ENCODE data around the gene RNU1-3.
"Not testable (repeated sequence)": the region's sequence is repeated elsewhere in the genome, so short reads cannot be mapped to it uniquely, and the experiment has no call there.

Gene RNU1-3

DNA sequence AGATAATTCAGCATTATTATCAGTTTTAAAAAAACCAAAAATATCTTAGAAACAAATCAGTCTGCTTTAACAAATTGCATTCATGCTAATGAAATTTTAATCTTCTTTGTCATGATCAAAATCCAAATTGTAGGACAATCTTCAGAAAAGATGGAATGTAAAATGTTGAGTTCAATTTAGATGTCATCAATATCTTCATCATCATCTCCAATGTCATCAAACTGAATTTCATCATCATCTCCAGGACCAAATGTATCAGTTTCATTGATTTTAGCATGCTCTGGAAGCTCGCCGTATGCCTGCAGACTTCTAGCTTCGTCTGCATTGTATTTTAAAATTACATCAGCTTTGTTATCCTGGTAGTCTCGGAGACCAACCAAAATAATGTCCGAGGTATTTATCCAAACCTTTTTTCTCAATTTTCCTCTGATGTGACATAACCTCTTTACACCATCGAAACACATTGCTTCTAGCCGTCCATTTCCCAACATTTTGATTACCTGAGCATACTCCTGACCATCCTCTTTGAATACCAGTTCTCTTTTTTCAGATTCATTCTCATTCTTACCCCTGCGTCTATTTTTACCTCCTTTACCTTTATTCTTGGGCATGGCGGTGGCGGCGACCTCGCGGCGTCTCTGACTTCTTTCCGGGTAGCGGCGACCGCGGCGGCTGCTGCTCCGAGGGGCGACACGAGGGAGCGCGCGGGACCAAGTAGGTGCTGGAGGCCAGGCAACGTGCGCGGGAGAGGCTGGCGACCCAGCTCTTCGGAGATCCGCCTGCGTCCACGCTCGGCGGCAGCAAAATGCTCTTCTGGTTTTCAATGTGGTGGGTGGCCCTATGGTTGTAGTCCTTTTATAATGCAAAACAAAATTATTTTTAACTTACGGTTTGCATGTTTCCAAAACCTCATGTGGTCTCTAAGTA, 19.0 kb upstream of the RNU1-3 start:
- H3K27ac Mint-ChIP-seq; H3K36me3 Mint-ChIP-seq (ENCODE audit: low read depth); intact Hi-C loops (cut with micrococcal nuclease); H3K4me3 Mint-ChIP-seq; H3K9me3 Mint-ChIP-seq; H3K4me1 Mint-ChIP-seq (ENCODE audit: low read depth); H3K27me3 Mint-ChIP-seq: not testable (repeated sequence)

DNA sequence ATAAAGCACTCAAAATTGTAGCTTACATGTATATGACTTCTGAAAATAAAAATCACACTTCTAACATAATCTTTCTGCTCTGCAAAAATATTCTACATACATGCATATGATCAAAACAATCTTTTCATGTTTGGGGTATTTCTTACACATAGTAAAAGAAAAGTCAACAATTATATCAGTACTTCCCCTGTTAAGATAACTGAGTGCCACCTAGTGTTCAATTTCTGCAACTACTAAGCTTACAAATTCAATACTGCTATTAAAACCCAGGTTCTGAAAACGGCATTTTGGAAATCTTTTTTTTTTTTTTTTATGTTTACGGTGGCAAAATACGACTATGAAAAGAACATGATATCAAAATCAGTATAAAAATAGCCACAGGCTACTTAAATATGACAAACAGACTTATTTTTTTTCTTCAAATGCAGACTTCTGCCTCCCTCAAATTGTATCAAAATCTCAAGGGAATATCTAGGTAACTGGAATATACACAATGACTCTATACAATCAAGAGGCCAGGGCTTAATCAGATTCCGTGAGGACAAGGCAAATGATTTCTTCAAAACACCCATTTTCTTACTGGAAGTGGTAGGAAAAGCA, 18.1 kb upstream of the RNU1-3 start:
- H3K36me3 Mint-ChIP-seq (ENCODE audit: low read depth); H3K4me1 Mint-ChIP-seq (ENCODE audit: low read depth); H3K9me3 Mint-ChIP-seq; H3K27ac Mint-ChIP-seq; H3K4me3 Mint-ChIP-seq; intact Hi-C loops (cut with micrococcal nuclease): not testable (repeated sequence)
- peaks cover 14% of the 10 kb centered on the region for H3K27me3 Mint-ChIP-seq

DNA sequence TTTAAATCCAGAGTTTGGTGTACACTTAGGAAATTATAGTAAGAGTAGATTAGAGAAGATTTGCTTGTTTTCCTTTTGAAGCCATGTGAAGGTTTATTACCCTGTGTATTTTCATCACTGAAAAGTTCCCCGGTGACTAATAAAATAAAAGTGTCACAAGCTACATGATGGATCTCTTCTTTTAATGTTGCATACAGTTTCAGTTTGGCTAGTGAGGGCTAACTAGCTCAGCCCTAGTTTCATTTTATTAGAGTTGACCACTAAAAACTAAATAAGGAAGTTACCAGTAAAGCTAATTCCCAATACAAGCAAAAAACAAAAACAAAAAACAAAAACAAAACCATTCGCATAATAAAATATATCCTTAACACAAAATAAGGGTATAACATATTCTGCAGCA, 17.4 kb upstream of the RNU1-3 start:
- H3K4me3 Mint-ChIP-seq; H3K9me3 Mint-ChIP-seq; H3K36me3 Mint-ChIP-seq (ENCODE audit: low read depth); H3K27ac Mint-ChIP-seq; intact Hi-C loops (cut with micrococcal nuclease); H3K4me1 Mint-ChIP-seq (ENCODE audit: low read depth): not testable (repeated sequence)
- peaks cover 16% of the 10 kb centered on the region for H3K27me3 Mint-ChIP-seq

DNA sequence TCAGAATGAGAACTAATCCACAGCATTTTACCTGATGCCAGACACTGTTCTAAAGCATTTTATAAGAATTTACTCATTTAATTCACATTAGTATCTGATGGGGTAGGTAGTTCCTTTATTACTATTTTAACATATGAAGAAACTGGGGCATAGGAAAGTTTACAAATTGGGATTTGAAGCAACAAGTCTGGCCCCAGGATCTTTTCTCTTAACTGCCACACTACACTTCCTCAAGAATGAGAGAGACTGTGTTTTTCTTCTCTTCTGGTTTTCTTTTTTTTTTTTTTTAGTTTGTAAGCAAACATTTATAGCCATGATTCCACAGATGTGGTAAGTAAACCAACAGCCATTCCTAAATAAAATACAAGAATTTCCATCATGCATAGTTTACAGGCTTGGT, 16.1 kb upstream of the RNU1-3 start:
- H3K4me3 Mint-ChIP-seq; intact Hi-C loops (cut with micrococcal nuclease); H3K27ac Mint-ChIP-seq; H3K9me3 Mint-ChIP-seq; H3K36me3 Mint-ChIP-seq (ENCODE audit: low read depth): not testable (repeated sequence)
- H3K4me1 Mint-ChIP-seq (ENCODE audit: low read depth): peaks cover 14% of the 10 kb centered on the region
- H3K27me3 Mint-ChIP-seq: peaks cover 25% of the 10 kb centered on the region

DNA sequence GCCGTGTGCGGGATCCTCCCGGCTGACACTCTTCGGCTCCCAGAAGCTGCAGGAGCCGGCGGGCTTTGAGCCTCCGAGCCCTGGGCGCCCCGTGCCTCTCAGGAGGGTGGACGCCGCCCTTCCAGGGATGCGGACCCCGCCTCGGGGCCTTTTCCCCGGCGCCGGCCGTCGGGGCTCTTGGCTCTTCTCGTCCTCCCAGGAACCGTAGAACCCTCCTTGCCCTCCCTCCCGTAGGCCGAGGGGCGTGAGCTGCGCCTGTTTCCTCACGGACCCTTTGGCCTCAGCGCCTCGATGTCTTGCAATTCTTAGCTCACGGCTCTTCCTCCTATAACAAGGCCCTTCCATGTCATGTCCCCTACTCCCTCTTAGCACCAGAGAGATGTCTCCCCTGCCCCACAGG, 13.6 kb upstream of the RNU1-3 start:
- H3K27me3 Mint-ChIP-seq: peaks cover 23% of the 10 kb centered on the region
- peaks cover 11% of the 10 kb centered on the region for H3K4me1 Mint-ChIP-seq (ENCODE audit: low read depth)
- H3K36me3 Mint-ChIP-seq (ENCODE audit: low read depth); H3K4me3 Mint-ChIP-seq; intact Hi-C loops (cut with micrococcal nuclease); H3K27ac Mint-ChIP-seq; H3K9me3 Mint-ChIP-seq: not testable (repeated sequence)

DNA sequence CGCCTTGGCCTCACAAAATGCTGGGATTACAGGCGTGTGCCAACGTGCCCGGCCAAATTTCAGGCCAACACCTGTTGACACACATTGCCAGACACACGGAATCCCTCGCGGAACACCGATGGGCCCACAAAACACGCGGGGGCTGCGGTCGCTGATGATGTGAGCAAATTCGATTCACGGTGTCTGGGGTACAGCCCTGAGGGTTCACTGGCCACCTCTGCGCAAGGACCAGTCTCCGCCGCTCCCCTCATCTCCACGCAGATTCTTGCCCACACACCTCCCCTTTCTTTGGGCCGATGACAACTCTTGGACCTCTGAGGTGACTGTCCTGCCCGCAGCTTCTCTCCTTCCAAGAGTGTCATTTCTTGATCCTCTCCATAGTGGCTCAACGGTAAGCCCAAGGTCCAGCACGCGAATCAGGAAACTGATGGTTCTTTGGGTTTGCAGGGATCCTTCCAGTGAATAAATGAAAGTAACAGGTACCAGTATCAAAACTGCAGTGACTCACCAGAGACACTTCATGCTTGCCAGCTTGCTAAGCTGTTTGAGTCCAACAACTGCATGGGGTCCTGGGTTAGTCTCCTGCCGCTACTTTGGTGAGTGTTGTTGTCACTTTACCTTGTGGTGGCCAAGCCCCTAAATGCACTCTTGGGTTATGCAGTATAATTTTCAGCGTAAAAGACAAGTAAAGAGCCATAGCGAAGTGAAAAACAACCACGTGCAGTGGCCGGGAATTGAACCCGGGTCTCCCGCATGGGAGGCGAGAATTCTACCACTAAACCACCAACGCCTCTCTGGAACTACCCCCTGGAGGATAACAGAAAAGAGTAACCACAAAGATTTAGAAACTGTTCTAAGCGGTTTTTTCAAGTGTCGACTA, 11.0 kb upstream of the RNU1-3 start:
- Mint-ChIP-seq H3K27me3 (peaks cover 23% of the 10 kb centered on the region), H3K27ac (peak overlapping the region; percentile 30), H3K36me3 (ENCODE audit: low read depth) (no peaks in the 10 kb centered on the region), H3K9me3 (no peaks in the 10 kb centered on the region), H3K4me1 (ENCODE audit: low read depth) (peaks cover 11% of the 10 kb centered on the region), H3K4me3 (no peak overlapping the region)
- intact Hi-C loops (cut with micrococcal nuclease): no loop called here

DNA sequence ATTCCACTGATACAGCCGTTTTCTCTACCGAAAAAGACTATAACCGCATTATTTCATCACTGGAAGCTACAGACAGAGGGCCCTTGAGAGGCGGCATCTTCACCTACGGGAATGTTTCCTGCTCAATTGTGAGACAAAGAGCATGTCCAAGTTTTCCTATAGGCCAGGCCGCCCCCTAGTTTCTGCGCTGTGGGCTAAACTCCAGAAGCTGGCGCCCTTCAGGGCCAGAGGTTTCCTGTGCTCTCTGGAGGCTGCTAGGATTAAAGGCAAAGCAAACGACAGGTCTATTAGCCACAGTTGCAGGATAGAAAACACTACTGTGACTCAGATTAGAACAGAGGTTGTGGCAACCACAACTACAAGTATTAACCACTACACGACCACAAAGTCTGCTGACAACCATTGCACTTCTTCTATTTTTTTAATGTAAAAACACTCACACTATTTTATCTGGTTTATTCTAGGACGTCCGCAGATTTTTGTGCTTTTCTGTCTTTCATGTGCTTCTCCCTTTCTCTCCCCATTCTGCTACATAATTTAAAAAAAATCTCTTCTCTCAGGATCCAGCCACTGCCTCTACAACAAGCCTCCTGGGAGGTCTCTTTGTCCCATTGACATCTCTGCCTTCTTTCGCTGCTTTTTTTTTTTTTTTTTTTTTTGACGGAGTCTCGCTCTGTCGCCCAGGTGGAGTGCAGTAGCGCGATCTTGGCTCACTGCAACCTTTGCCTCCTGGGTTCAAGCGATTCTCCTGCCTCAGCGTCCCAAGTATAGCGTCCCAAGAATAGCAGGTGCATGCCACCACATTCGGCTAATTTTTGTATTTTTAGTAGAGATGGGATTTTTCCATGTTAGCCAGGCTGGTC, 10.1 kb upstream of the RNU1-3 start:
- H3K4me3 Mint-ChIP-seq: not testable (repeated sequence)

DNA sequence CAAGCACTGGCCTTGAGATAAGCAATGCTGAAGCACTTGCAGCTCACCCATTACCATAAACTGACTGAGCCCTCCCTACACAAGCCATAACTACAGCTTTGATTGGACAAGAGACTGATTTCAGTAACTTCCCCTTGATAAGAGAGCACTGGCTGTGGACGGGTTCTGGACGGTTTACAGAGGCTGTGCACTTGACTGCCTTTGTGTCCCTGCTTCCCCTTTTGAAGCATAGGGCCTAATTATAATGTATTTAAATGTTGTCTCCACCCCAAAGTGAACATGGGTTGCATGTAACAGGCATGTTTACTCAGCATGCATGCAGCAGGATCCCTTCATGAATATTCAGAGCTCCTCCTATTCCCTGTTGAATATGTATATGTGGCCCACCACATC, 8.4 kb upstream of the RNU1-3 start:
- H3K4me3 Mint-ChIP-seq; H3K27ac Mint-ChIP-seq; intact Hi-C loops (cut with micrococcal nuclease): not testable (repeated sequence)

More for the DNA sequence above, 10.1 kb upstream of the RNU1-3 start:
- H3K36me3 Mint-ChIP-seq (ENCODE audit: low read depth); H3K9me3 Mint-ChIP-seq; intact Hi-C loops (cut with micrococcal nuclease); H3K27ac Mint-ChIP-seq: not testable (repeated sequence)
- Mint-ChIP-seq H3K4me1 (ENCODE audit: low read depth) (peaks cover 11% of the 10 kb centered on the region), H3K27me3 (peaks cover 23% of the 10 kb centered on the region)

DNA sequence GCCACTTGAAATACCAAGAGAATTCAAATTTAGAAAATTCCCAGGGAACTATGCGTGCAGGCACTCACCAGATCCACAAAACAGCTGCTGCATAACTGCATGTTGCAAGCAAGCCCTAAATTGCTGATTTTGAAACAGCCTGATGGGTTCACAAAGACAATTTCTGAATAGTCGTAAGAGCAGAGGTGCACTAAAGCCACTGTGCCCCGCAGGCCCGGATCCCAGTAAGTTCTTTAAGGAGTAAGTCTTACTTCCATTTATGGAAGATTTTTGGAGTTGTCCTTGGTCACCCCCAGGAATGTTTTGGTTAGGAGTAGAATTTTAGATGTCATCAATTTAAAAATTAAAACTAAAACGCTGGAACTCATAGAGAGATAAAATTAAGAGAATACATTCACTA, 7.2 kb upstream of the RNU1-3 start:
- intact Hi-C loops (cut with micrococcal nuclease); H3K36me3 Mint-ChIP-seq (ENCODE audit: low read depth); H3K4me3 Mint-ChIP-seq; H3K27ac Mint-ChIP-seq; H3K9me3 Mint-ChIP-seq: not testable (repeated sequence)
- H3K27me3 Mint-ChIP-seq: peaks cover 16% of the 10 kb centered on the region
- H3K4me1 Mint-ChIP-seq (ENCODE audit: low read depth): peaks cover 11% of the 10 kb centered on the region

More for the DNA sequence above, 8.4 kb upstream of the RNU1-3 start:
- peaks cover 11% of the 10 kb centered on the region for H3K4me1 Mint-ChIP-seq (ENCODE audit: low read depth)
- H3K36me3 Mint-ChIP-seq (ENCODE audit: low read depth); H3K9me3 Mint-ChIP-seq: not testable (repeated sequence)
- H3K27me3 Mint-ChIP-seq: peaks cover 20% of the 10 kb centered on the region

DNA sequence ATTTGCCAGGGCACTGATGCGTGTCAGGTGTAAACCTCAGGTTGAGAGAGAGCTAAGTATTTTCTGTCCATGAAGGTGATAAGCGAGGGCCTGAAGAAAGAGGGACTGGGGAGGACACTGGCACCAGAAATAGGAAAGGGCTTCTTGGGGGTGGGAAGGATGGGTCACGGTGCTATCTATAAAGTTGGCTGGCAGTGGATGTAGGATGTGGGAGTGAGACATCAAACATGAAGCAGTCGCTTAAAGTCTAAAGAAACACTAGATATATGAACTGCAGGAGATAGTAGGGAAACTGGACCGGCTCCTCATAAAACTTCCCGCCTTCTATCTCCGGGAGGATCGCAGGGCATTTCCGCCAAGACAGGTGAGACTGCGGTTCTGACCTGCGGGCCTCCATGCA, 912 bp downstream of the RNU1-3 start:
- H3K36me3 Mint-ChIP-seq (ENCODE audit: low read depth); H3K9me3 Mint-ChIP-seq; H3K4me1 Mint-ChIP-seq (ENCODE audit: low read depth); H3K27me3 Mint-ChIP-seq; intact Hi-C loops (cut with micrococcal nuclease); H3K4me3 Mint-ChIP-seq; H3K27ac Mint-ChIP-seq: not testable (repeated sequence)

DNA sequence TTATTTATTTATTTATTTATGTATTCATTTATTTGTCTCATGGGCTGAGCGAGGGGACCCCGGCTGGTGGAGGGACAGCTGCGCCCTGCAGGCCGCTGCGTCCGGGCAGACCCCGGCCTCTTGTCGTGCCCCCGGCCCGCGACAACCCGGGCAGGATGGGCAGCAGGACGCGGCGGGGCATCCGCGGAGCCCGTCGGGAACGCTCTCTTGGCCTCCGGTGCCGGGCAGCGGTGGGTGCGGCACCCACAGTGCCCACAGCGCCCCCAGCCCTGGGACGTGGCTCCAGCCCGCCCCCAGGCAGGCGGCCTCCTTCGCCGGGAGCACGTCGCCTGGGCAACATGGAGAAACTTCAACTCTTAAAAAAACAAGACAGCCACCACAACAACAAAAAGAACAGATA, 8.5 kb downstream of the RNU1-3 start:
- H3K27me3 Mint-ChIP-seq, H3K9me3 Mint-ChIP-seq: not testable (repeated sequence)

DNA sequence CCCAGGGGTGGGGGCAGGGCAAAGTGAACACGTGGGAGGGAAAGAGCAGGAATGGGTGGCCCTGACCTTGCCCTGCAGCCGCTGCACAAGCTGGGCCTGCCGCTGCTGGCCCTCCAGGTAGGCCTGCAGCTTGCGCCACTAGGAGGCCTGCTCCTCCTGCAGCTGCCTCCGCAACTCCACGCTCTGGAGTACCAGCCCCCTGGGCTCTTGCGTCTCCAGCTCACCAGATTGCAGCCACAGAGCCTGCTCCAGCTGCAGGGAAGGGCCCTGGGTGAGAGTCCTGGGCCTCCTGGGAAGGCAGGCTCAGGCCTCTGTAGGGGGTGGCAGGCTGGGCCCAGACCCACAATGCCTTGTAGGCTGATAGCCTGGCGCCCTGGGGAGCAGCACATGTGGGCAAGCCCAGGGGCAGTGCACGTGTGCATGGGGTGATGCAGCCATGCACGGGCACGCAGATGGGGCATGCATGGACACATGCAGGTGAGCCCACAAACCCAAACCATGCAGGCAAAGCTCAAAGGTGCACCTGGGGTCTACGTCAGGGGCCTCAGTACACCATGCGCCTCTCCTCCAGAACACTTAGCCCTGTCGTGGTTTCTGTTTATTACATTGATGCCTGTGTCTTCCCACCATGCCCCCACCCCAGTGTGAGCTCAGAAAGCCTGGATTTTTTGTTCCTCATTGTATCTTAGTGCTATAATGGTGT, 9.6 kb downstream of the RNU1-3 start:
- intact Hi-C loops (cut with micrococcal nuclease); H3K9me3 Mint-ChIP-seq; H3K4me1 Mint-ChIP-seq (ENCODE audit: low read depth); H3K27ac Mint-ChIP-seq; H3K4me3 Mint-ChIP-seq; H3K36me3 Mint-ChIP-seq (ENCODE audit: low read depth); H3K27me3 Mint-ChIP-seq: not testable (repeated sequence)

More for the DNA sequence above, 8.5 kb downstream of the RNU1-3 start:
- intact Hi-C loops (cut with micrococcal nuclease); H3K36me3 Mint-ChIP-seq (ENCODE audit: low read depth); H3K27ac Mint-ChIP-seq; H3K4me1 Mint-ChIP-seq (ENCODE audit: low read depth); H3K4me3 Mint-ChIP-seq: not testable (repeated sequence)

DNA sequence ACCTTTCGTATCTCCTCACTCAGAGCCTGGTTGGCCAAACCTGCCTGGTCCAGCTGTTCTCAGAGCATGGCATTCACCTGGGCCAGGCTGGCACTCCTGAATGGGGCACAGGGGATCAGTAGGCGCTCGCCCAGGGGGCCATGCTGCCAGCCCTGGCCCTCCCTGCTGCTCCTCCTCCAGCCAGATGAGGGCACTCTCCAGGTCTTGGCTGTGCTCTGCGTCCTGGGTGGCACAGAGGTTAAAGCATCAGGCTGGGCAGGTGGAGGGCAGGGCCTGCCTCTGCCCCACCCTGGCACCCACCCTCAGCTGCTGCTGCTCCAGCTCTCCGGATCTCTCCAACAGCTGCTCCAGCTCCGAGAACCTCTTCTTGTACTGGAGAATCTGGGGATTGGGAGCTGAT, 10.2 kb downstream of the RNU1-3 start:
- H3K4me3 Mint-ChIP-seq; H3K9me3 Mint-ChIP-seq; H3K4me1 Mint-ChIP-seq (ENCODE audit: low read depth); intact Hi-C loops (cut with micrococcal nuclease); H3K36me3 Mint-ChIP-seq (ENCODE audit: low read depth); H3K27ac Mint-ChIP-seq; H3K27me3 Mint-ChIP-seq: not testable (repeated sequence)

Data from dendritic cell treated with granulocyte-macrophage colony-stimulating factor and Interleukin-4, amounts not matched to agents 40 ng/mL and 50 ng/mL, for 4 days (primary cell).